Measurements from ENCODE around the gene MRPL45.

MRPL45 gene

GRCh38 chr17:38320482-38320881 lies 23.5 kb downstream of the MRPL45 start:
- TF ChIP-seq GATA1 (IDR thresholded peaks at IDR 0.05; ENCODE audit: low read depth, low read length) = no peak
- no peak for TF ChIP-seq POLR2A (IDR thresholded peaks at IDR 0.05; ENCODE audit: low read length)
- DNase-seq = no peak

- TF ChIP-seq GATA1 (IDR thresholded peaks at IDR 0.05; ENCODE audit: low read depth, low read length) (no peak), POLR2A (IDR thresholded peaks at IDR 0.05; ENCODE audit: low read length) (no peak)
- peak; percentile 59 to 77 for DNase-seq
Observed at GRCh38 chr17:38322156-38322779, 25.3 kb downstream of the MRPL45 start.

- DNase-seq = no peak
- TF ChIP-seq GATA1 (IDR thresholded peaks at IDR 0.05; ENCODE audit: low read depth, low read length) (no peak), POLR2A (IDR thresholded peaks at IDR 0.05; ENCODE audit: low read length) (no peak)
Observed at GRCh38 chr17:38322897-38323296, 25.9 kb downstream of the MRPL45 start.

- TF ChIP-seq GATA1 (IDR thresholded peaks at IDR 0.05; ENCODE audit: low read depth, low read length) = no peak
- TF ChIP-seq POLR2A (IDR thresholded peaks at IDR 0.05; ENCODE audit: low read length) = no peak
- no peak for DNase-seq
Observed at GRCh38 chr17:38324141-38324697, 27.3 kb downstream of the MRPL45 start.

GRCh38 chr17:38324772-38325171 lies 27.8 kb downstream of the MRPL45 start:
- no peak for DNase-seq
- TF ChIP-seq POLR2A (IDR thresholded peaks at IDR 0.05; ENCODE audit: low read length) = no peak
- TF ChIP-seq GATA1 (IDR thresholded peaks at IDR 0.05; ENCODE audit: low read depth, low read length) = no peak

- DNase-seq = peak in 1 of 2 experiments; percentile 25
- TF ChIP-seq POLR2A (IDR thresholded peaks at IDR 0.05; ENCODE audit: low read length) (no peak), GATA1 (IDR thresholded peaks at IDR 0.05; ENCODE audit: low read depth, low read length) (no peak)
Observed at GRCh38 chr17:38325221-38325851, 28.4 kb downstream of the MRPL45 start.

GRCh38 chr17:38326996-38327792 lies 30.2 kb downstream of the MRPL45 start:
- TF ChIP-seq POLR2A (IDR thresholded peaks at IDR 0.05; ENCODE audit: low read length) (no peak), GATA1 (IDR thresholded peaks at IDR 0.05; ENCODE audit: low read depth, low read length) (no peak)
- no peak for DNase-seq

- no peak for TF ChIP-seq POLR2A (IDR thresholded peaks at IDR 0.05; ENCODE audit: low read length)
- no peak for TF ChIP-seq GATA1 (IDR thresholded peaks at IDR 0.05; ENCODE audit: low read depth, low read length)
- DNase-seq = no peak
Observed at GRCh38 chr17:38327936-38328335, 31.0 kb downstream of the MRPL45 start.

- no peak for DNase-seq
- TF ChIP-seq GATA1 (IDR thresholded peaks at IDR 0.05; ENCODE audit: low read depth, low read length) = no peak
- no peak for TF ChIP-seq POLR2A (IDR thresholded peaks at IDR 0.05; ENCODE audit: low read length)
Observed at GRCh38 chr17:38328620-38329019, 31.7 kb downstream of the MRPL45 start.

GRCh38 chr17:38329284-38329683 lies 32.3 kb downstream of the MRPL45 start:
- TF ChIP-seq POLR2A (IDR thresholded peaks at IDR 0.05; ENCODE audit: low read length) = no peak
- no peak for TF ChIP-seq GATA1 (IDR thresholded peaks at IDR 0.05; ENCODE audit: low read depth, low read length)
- no peak for DNase-seq

- TF ChIP-seq POLR2A (IDR thresholded peaks at IDR 0.05; ENCODE audit: low read length) (no peak), GATA1 (IDR thresholded peaks at IDR 0.05; ENCODE audit: low read depth, low read length) (no peak)
- DNase-seq = no peak
Observed at GRCh38 chr17:38329808-38330730, 33.1 kb downstream of the MRPL45 start.

- no peak for TF ChIP-seq POLR2A (IDR thresholded peaks at IDR 0.05; ENCODE audit: low read length)
- TF ChIP-seq GATA1 (IDR thresholded peaks at IDR 0.05; ENCODE audit: low read depth, low read length) = no peak
- no peak for DNase-seq
Observed at GRCh38 chr17:38330941-38331411, 34.0 kb downstream of the MRPL45 start.

GRCh38 chr17:38332735-38333134 lies 35.8 kb downstream of the MRPL45 start:
- DNase-seq = no peak
- no peak for TF ChIP-seq POLR2A (IDR thresholded peaks at IDR 0.05; ENCODE audit: low read length)
- no peak for TF ChIP-seq GATA1 (IDR thresholded peaks at IDR 0.05; ENCODE audit: low read depth, low read length)
